Stimulated activated CD4-positive, alpha-beta T cell treated with anti-CD3 and anti-CD28 coated beads, Interleukin-1b, Interleukin-23, amount 100 ng/mL, for 4 hours (primary cell): Measurements from ENCODE around the gene RAB2B.

Experiments
- DNase-seq, 2 donors: peaks; one replicate each; pipeline ENCODE4 v3.0.0-alpha.2; 2020; ENCODE audit warnings: low read depth in 2 of 2

The RAB2B gene

DNA sequence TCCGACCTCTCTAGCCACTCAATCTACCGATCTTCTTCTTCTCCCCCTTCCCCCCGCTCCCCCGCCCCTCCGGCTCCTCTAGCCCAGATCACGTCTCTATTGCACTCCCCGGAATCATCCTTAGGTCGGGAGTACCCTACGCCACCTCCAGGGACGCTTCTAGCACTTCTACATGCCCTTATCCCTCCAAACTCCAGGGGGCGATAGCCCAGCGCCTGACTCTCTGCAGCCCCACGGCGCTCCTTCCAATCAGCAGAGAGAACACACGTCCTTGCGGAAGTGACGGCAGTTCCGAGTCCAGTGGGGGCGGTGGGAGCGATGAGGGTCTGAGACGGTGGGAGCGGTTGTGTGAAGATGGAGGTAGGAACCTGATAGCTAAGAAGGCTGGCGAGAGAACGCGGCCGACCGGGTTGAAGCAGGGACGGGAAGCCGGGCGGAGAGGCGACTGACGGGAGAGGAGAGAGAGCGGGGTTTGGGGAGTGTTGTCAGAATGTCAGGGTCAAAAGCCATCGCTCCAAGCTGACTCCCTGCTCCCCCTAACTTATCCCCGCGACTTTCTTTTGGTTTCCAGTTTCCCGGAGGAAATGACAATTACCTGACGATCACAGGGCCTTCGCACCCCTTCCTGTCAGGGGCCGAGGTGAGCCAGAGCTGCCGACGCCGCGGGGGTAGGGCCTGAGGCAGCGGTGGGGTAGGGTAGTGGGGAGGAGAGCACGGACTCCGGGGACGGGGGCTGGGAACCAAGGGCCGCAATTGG, at the start of gene RAB2B, which contains the start of gene TOX4:
Gene RAB2B (minus strand): TSS at position 35 of the 757 bp plus-strand sequence. CDS start 87 bp downstream, outside the sequence.
Gene TOX4 (plus strand): TSS at position 271 of the 757 bp plus-strand sequence. CDS start 84 bp downstream, at position 355.
- peak; percentile 84 to 88 for DNase-seq

GRCh38 chr14:21525962-21526671, 49.4 kb upstream of the RAB2B start, which contains the start of gene SALL2:
Gene SALL2, minus strand, starts transcription at chr14:21526346. Its CDS starts 219 bp downstream, at chr14:21526127.
- DNase-seq: peak; percentile 62 to 63

DNA sequence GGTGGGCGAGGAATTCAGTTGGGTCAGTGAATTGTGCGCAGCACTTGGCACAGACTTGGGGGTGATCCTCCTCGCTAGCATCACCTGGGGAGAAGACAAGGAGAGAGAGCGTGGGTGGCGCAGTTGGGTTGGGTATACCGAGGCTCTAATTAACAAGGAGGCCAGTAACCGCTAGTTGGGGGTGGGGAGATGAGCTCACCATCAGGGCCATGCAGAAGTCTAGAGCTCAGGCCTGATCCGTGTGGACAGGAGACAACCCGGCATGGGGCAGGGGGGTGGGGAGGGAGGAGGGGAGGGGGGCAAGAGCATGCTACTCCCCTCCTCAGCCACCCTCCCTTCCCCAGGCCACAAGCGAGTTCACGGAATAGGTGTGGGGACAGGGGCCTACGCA, 48.8 kb upstream of the RAB2B start:
- no peak for DNase-seq

DNA sequence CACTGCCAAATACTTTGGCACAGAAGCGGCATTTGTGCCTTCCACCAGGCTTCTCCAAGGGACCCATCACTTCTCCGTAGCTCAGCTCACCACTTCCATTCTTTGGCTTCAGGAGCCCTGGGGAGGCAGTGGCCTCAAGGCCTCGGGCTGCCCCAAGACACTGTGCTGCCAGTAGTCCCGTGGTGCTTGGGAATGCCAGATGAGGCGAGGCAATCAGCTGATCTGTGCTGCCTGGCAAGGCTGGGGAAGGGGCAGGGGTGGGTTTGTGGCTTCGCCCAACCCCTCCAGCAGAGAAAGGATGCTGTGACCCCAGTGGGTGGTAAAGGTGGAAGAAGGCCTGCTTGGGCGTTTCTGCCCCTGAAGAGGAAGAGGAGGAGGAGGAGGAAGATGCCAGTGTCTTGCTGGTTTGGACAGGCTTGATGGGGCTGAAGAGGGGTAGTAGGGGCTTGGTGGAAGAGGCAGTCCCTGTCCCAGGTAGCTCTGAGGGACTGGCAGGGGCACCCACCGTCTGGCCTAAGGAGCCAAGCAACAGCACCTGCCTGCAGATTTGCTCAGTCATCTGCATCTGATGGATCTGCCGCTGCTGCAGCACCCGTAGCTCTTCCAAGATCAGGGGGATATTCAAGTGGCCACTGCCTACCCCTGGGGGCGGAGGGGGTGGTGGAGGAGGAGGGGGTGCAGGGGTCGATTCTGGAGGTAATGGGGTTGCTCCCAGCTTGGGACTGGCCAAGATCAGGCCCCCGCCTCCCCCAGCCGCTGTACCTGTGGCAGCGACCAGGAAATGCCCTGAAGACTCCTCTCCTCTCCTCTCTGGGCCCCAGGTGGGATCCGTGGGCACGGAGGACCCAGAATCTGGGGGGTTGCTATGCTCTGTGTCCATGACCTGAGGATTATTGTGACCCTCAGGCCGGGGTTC, 48.1 kb upstream of the RAB2B start:
- no peak for DNase-seq

DNA sequence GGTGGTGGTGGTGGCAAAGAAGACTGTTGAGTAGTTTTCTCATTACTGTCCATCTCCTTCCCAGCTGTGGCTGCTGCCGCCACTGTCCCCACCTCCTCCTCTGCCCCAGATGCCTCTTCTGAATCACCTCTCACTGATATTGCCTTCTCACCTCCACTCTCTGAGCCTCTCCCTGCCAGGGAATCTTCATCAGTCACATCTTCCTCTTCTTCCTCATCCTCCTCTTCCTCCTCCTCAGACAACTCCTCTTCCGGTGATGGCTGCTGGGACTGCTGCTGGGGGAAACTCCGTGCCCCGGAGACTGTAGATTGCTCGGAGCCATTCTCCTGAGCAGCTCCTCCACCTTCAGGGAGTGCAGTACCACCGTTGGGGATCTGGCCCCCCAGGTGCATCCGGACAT, 46.4 kb upstream of the RAB2B start:
- DNase-seq: no peak

DNA sequence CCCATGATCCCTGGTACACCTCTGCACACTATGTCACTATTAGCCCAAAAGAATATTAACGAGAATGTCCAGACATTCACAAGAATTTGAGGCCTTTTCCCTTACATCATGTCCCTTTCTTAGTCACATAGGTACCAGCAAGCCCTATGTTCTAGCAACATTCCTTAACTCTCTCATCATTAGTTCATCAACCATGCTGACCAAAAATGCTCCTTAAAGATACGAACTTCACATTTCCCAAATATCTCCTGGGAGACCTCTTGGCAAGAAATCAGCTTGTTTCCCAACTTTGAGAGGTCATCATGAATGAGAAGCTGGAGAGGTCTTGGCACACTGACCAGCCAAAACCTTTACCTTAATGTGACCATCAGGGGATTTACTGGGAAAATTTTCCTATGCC, 44.7 kb upstream of the RAB2B start:
- no peak for DNase-seq

DNA sequence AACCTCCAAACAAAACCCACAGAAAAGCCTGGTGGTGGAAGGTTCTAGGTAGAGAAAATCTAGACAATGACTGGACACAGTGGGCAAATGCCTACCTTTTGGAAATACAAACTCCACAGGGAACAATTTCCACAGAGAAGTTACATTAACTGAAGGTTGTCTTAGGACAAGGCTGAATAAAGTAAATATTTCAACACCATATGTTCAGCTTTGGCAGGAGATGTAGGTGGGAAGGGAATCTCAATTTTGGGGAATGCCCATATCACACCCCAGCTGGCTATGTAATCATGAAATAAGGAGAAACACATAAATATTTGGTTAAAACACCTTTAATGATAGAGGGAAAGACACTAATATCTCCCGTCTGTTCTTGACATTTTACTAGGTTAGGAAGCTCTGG, 44.0 kb upstream of the RAB2B start:
- DNase-seq: no peak

GRCh38 chr14:21518725-21519124, 42.0 kb upstream of the RAB2B start:
- DNase-seq: no peak

GRCh38 chr14:21514341-21514740, 37.6 kb upstream of the RAB2B start:
- no peak for DNase-seq

GRCh38 chr14:21510735-21511657, 34.2 kb upstream of the RAB2B start, which contains the start of gene METTL3:
Gene METTL3, minus strand, starts transcription at chr14:21511340. Its CDS starts 117 bp downstream, at chr14:21511223.
- DNase-seq: peak; percentile 80 to 87

DNA sequence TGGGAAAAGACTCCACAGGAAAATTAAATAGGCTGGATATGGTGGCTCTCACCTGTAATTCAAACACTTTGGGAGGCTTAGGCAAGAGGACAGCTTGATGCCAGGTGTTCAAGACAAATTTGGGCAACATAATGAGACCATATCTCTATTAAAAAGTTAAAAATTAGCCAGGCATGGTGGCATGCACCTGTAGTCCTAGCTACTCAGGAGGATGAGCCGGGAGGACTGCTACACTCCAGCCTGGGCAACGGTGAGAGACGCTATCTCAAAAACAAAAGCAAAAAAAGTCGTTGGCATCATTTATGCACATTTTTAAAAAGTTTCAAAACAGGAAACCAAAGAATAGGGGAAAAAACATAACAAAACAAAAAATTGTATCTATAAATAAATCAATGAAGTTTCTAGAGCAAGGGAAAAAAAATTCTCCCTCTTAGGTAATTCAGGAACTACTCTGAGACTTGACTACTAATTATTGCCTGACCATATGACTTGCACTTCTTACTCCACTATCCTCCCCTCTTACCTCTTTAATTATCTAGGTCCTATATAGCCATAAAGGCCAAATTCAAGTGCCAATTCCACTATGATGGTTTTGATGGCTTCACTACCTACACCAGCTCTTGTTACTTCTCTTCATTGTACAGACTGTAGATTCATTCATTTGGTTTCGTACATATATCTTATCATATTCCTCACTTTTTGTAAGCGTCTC, 32.8 kb upstream of the RAB2B start:
- no peak for DNase-seq

DNA sequence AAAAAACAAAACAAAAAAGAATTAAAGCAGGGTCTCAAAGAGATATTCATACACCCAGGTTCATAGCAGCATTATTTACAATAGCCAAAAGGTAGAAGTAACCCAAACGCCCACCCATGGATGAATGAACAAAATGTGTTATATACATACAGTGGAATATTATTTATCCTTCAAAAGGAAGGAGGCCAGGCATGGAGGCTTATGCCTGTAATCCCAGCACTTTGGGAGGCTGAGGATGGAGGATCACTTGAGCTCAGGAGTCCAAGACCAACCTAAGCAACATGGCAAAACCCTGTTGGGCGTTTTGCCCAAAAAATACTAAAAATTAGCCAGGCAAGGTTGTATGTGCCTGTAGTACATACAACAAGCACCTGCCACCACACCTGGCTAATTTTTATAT, 29.8 kb upstream of the RAB2B start:
- DNase-seq: no peak

DNA sequence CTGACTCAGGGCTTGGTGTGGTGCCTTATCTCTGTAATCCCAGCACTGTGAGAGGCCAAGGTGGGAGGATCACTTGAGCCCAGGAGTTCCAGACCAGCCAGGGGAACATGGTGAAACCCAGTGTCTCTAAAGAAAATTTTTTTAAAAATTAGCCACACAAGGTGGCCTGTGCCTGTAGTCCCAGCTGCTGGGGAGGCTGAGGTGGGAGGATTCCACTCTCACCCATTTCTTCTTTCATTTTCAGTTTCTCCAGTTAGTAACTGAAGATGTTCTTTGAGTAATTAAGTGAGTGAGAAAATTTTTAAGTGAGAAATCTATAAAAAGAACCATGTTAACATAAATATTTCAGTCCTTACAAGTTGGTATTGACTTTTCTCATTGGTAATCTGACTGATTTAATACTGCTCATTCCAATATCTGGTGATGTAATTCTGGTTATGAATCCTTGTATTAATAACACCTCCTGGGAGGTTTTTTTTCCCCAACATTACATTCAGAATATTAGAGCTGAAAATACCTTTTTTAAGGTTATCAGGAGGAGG, 28.3 kb upstream of the RAB2B start:
- DNase-seq: peak in 1 of 2 donors; percentile 17

GRCh38 chr14:21503376-21503775, 26.6 kb upstream of the RAB2B start:
- no peak for DNase-seq

GRCh38 chr14:21501568-21501967, 24.8 kb upstream of the RAB2B start:
- DNase-seq: no peak

DNA sequence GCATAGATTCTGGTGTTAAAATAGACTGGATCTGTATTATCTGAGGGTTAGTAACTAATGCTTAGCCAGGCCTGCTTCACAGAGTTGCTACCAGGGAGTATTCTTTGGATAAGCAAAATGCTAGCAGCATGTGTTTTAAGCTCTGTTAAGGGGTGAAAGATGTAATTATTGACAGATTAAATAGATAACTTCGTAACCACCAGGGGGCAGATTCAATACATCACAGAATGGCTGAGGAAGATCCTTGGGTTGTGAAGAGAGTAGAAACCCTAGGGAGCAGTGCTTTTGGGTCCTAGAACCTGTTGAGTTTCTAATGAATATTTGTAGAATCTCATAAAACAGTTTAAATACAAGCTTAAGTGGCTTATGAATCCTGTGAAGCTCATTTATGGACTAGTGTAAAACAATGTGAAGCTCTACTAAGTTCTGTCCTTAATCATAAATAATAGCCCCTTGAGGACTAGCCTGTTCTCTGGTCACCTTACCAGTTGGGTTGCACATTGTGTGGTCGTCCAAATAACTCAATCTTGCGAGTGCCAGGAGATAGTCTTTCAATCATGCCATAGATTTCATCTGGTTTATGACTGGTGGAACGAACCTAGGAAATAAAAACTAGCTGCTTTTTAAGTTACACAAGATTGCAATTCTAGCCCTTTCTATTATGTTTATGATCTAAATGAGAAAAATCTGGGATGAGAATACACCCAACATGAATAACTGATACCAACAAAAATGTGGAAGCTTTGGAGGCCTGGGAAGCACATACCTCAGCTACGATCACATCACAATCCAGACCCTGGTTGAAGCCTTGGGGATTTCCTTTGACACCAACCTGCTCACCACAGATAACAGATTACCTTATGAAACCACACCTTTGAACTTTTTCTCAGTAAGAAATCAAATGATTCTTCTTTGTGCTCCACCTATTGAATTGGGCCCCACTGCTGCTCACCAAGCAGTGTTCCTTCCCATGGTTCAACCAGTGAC, 22.1 kb upstream of the RAB2B start:
- DNase-seq: peak in 1 of 2 donors; percentile 32

DNA sequence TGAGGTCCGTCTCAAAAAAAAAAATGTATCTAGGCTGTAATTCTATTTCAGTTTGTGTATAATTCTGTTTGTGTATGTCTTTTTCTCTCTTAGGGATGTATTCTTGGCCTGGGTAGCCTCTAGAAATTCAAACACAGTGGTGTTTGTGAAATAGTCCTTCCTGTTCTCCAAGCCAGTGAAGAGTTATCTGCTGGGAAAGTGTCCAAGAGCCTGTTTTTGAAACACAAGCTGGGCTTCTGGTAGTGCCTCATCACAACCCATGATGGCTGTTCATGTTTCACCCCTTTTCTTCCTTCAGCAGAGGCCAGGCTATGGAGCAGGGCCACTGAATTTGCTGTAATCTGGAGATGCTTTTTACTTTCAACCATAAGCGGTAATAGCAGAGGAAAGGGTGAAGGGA, 19.7 kb upstream of the RAB2B start:
- no peak for DNase-seq
